ENCODE data around the gene CD101. TPM values are rescaled to one million over a fixed set of nuclear protein-coding genes. Genes with fewer than 3 reads are reported as not detected.

Gene CD101
- total RNA-seq, 1 experiment from 2014 or later, result 0.86 TPM

- TF ChIP-seq CTCF (IDR thresholded peaks at IDR 0.05; ENCODE audit: insufficient read depth in 1 of 2, low read depth in 1 of 2, low read length in 1 of 2, severe bottlenecking in 1 of 2, unreplicated experiment in 1 of 2), result no peak
These were observed 9.8 kb downstream of the CD101 start for GRCh38 chr1:117011334-117011733.

GRCh38 chr1:117013309-117013858 lies 11.8 kb downstream of the CD101 start:
- H3K4me1 Mint-ChIP-seq (ENCODE audit: low read depth, unreplicated experiment), result peaks cover 5% of the 10 kb centered on the region
- Histone ChIP-seq H3K27me3 (replicated peaks; ENCODE audit: control insufficient read depth, insufficient read depth, low read length) (no peaks in the 10 kb centered on the region), H3K9me3 (no peaks in the 10 kb centered on the region), H3K4me1 (0 out of 2 replicates have a peak, but pooled peaks cover 7% of the 10 kb centered on the region), H3K4me3 (ENCODE audit: low read depth, low read length) (no peak overlapping the region), H3K36me3 (ENCODE audit: control insufficient read depth, insufficient read depth, low read length) (no peaks in the 10 kb centered on the region)
- CTCF ChIA-PET, result no interaction called here
- no peak for TF ChIP-seq CTCF (IDR thresholded peaks at IDR 0.05; ENCODE audit: insufficient read depth in 1 of 2, low read depth in 1 of 2, low read length in 1 of 2, severe bottlenecking in 1 of 2, unreplicated experiment in 1 of 2)
- intact Hi-C loops (cut with micrococcal nuclease; ENCODE audit: unreplicated experiment), result loop anchor here (1.0 kb wide), 1 partner anchor 31 kb away; no protein-coding TSS in a partner anchor
- DNase-seq, result peak; percentile 48 to 53
- no peak overlapping the region for H3K4me3 Mint-ChIP-seq (ENCODE audit: unreplicated experiment)
- POLR2A ChIA-PET, result interaction anchor here (0.6 to 0.8 kb wide), 2 partner anchors 27 to 39 kb away, joined by 3 to 6 read pairs; no protein-coding TSS in a partner anchor
- no peaks in the 10 kb centered on the region for H3K27me3 Mint-ChIP-seq (ENCODE audit: insufficient read depth, unreplicated experiment)
- H3K9me3 Mint-ChIP-seq (ENCODE audit: unreplicated experiment), result no peaks in the 10 kb centered on the region
- BruUV-seq (replicated peaks), result no TSS peak
- no peaks in the 10 kb centered on the region for H3K36me3 Mint-ChIP-seq (ENCODE audit: insufficient read depth, unreplicated experiment)
- no peak overlapping the region for H3K27ac Mint-ChIP-seq (ENCODE audit: unreplicated experiment)

More at GRCh38 chr1:117011334-117011733, 9.8 kb downstream of the CD101 start:
- Mint-ChIP-seq H3K4me3 (ENCODE audit: unreplicated experiment) (no peak overlapping the region), H3K36me3 (ENCODE audit: insufficient read depth, unreplicated experiment) (no peaks in the 10 kb centered on the region), H3K27ac (ENCODE audit: unreplicated experiment) (no peak overlapping the region), H3K9me3 (ENCODE audit: unreplicated experiment) (no peaks in the 10 kb centered on the region), H3K4me1 (ENCODE audit: low read depth, unreplicated experiment) (peaks cover 5% of the 10 kb centered on the region), H3K27me3 (ENCODE audit: insufficient read depth, unreplicated experiment) (no peaks in the 10 kb centered on the region)
- H3K4me1 ChIP-seq, result 0 out of 2 replicates have a peak, but pooled peaks cover 7% of the 10 kb centered on the region
- H3K4me3 ChIP-seq (ENCODE audit: low read depth, low read length), result no peak overlapping the region
- BruUV-seq (replicated peaks), result no TSS peak
- H3K36me3 ChIP-seq (ENCODE audit: control insufficient read depth, insufficient read depth, low read length), result no peaks in the 10 kb centered on the region
- no peaks in the 10 kb centered on the region for H3K27me3 ChIP-seq (replicated peaks; ENCODE audit: control insufficient read depth, insufficient read depth, low read length)
- CTCF ChIA-PET, result no interaction called here
- no peaks in the 10 kb centered on the region for H3K9me3 ChIP-seq
- no peak for DNase-seq
- intact Hi-C loops (cut with micrococcal nuclease; ENCODE audit: unreplicated experiment), result no loop called here
- POLR2A ChIA-PET, result no interaction called here

- ChIA-PET POLR2A (no interaction called here), CTCF (no interaction called here)
- no peak overlapping the region for H3K4me3 Mint-ChIP-seq (ENCODE audit: unreplicated experiment)
- H3K27me3 Mint-ChIP-seq (ENCODE audit: insufficient read depth, unreplicated experiment), result no peaks in the 10 kb centered on the region
- H3K9me3 ChIP-seq, result no peaks in the 10 kb centered on the region
- no peak overlapping the region for H3K4me3 ChIP-seq (ENCODE audit: low read depth, low read length)
- 0 out of 2 replicates have a peak, but pooled peaks cover 7% of the 10 kb centered on the region for H3K4me1 ChIP-seq
- no peak overlapping the region for H3K27ac Mint-ChIP-seq (ENCODE audit: unreplicated experiment)
- no peaks in the 10 kb centered on the region for H3K9me3 Mint-ChIP-seq (ENCODE audit: unreplicated experiment)
- TF ChIP-seq CTCF (IDR thresholded peaks at IDR 0.05; ENCODE audit: insufficient read depth in 1 of 2, low read depth in 1 of 2, low read length in 1 of 2, severe bottlenecking in 1 of 2, unreplicated experiment in 1 of 2), result no peak
- BruUV-seq (replicated peaks), result no TSS peak
- H3K27me3 ChIP-seq (replicated peaks; ENCODE audit: control insufficient read depth, insufficient read depth, low read length), result no peaks in the 10 kb centered on the region
- H3K36me3 Mint-ChIP-seq (ENCODE audit: insufficient read depth, unreplicated experiment), result no peaks in the 10 kb centered on the region
- H3K4me1 Mint-ChIP-seq (ENCODE audit: low read depth, unreplicated experiment), result peaks cover 5% of the 10 kb centered on the region
- DNase-seq, result no peak
- H3K36me3 ChIP-seq (ENCODE audit: control insufficient read depth, insufficient read depth, low read length), result no peaks in the 10 kb centered on the region
- intact Hi-C loops (cut with micrococcal nuclease; ENCODE audit: unreplicated experiment), result no loop called here
These were observed 12.6 kb downstream of the CD101 start for GRCh38 chr1:117014209-117014608.
